GM06990 (cell line): ENCODE results near the gene FOXK1.

Source experiments
- DNase-seq: peaks from one replicate; pipeline ENCODE4 v3.0.0-alpha.2; 2011; ENCODE audit not compliant: insufficient read length; ENCODE audit errors: extremely low read depth
- H3K27me3 ChIP-seq: replicated peaks from 2 replicates; pipeline ENCODE4 v1.6.0; 2011; ENCODE audit warnings: low read length; ENCODE audit not compliant: control insufficient read depth, insufficient read depth
- H3K36me3 ChIP-seq: 2 replicates; pipeline ENCODE4 v1.5.1; 2011; ENCODE audit warnings: low read length; ENCODE audit not compliant: control insufficient read depth, insufficient read depth
- H3K4me3 ChIP-seq: replicated peaks from 2 replicates; pipeline ENCODE4 v1.5.1; 2011; ENCODE audit warnings: low read depth, mild to moderate bottlenecking, control low read depth, low read length
- CTCF ChIP-seq: IDR thresholded peaks from 2 replicates; pipeline ENCODE4 v1.5.1; 2011; ENCODE audit warnings: low read length, control low read depth, mild to moderate bottlenecking, inconsistent platforms; ENCODE audit not compliant: insufficient read depth, poor library complexity, severe bottlenecking

The FOXK1 gene

GRCh38 chr7:4661871-4662270, 20.2 kb upstream of the FOXK1 start:
- DNase-seq = no peak
- TF ChIP-seq CTCF = no peak
- no peaks in the 10 kb centered on the region for H3K27me3 ChIP-seq
- H3K4me3 ChIP-seq = no peak overlapping the region
- no peaks in the 10 kb centered on the region for H3K36me3 ChIP-seq

GRCh38 chr7:4663239-4664018, 18.7 kb upstream of the FOXK1 start:
- no peak for DNase-seq
- Histone ChIP-seq H3K27me3 (no peaks in the 10 kb centered on the region), H3K4me3 (no peak overlapping the region), H3K36me3 (no peaks in the 10 kb centered on the region)
- TF ChIP-seq CTCF = no peak

GRCh38 chr7:4665661-4666060, 16.4 kb upstream of the FOXK1 start:
- no peaks in the 10 kb centered on the region for H3K27me3 ChIP-seq
- no peak overlapping the region for H3K4me3 ChIP-seq
- no peaks in the 10 kb centered on the region for H3K36me3 ChIP-seq
- TF ChIP-seq CTCF = no peak
- no peak for DNase-seq

- no peak for DNase-seq
- Histone ChIP-seq H3K27me3 (no peaks in the 10 kb centered on the region), H3K36me3 (no peaks in the 10 kb centered on the region), H3K4me3 (no peak overlapping the region)
- TF ChIP-seq CTCF = no peak
These were observed 14.2 kb upstream of the FOXK1 start for GRCh38 chr7:4667776-4668509.

GRCh38 chr7:4668510-4668847, 13.6 kb upstream of the FOXK1 start:
- Histone ChIP-seq H3K4me3 (no peak overlapping the region), H3K27me3 (no peaks in the 10 kb centered on the region), H3K36me3 (no peaks in the 10 kb centered on the region)
- no peak for DNase-seq
- no peak for TF ChIP-seq CTCF
